HG03460 (cell line): Measurements from ENCODE around the gene RCHY1.
"Not testable (repeated sequence)": the region's sequence is repeated elsewhere in the genome, so short reads cannot be mapped to it uniquely, and the experiment has no call there.

Experiments
- ATAC-seq: cut with Tn5 transposase; IDR thresholded peaks from one replicate; pipeline ENCODE4 v1.9.1; 2021; ENCODE audit not compliant: unreplicated experiment

The RCHY1 gene

DNA sequence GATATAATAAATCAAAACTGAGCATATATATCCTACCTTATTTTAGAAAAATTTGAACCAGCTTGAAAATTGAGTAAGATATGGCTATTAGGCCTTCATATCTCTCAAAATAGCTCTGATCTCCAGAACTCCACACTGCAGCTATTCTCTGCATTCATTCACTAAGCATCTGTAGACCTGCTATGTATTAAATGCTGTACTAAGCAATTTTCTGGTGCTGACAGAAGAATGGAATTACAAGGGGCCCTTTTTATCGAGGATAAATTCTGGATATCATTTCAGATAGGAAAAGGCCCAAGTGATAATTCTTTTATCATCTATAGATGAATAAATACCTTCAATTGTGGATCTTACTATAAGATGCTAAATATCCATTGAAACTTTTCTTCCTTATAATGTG lies 1.9 kb upstream of the RCHY1 start:
- ATAC-seq: no peak

DNA sequence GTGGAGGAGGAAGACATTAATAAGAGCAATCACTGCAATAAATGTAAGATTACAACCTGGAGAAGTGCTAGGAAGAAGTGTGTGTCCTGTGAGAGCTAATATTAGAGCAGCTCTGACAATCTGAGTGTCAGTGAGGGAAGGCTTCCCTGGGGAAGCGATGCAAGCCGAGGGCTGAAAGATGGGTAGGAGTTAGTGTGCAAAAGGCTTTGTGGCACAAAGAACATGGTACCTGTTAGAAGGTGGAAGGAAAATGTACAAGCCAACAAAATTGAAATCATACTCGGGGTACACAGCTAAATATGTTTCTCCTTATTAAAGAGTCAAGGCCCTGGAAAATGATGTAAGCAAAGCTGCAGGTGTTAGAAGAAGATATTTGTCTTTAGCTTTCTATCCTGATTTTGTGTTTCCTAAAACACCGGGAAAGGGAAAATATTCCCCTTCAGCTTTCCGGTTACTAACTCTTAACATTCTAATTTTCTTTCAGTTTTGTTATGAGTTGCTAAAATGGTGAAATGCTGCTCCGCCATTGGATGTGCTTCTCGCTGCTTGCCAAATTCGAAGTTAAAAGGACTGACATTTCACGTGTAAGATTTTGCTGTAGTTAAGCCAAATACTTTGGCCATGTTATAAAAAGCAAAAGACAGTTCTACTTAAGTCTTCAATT lies 878 bp upstream of the RCHY1 start:
- no peak for ATAC-seq

DNA sequence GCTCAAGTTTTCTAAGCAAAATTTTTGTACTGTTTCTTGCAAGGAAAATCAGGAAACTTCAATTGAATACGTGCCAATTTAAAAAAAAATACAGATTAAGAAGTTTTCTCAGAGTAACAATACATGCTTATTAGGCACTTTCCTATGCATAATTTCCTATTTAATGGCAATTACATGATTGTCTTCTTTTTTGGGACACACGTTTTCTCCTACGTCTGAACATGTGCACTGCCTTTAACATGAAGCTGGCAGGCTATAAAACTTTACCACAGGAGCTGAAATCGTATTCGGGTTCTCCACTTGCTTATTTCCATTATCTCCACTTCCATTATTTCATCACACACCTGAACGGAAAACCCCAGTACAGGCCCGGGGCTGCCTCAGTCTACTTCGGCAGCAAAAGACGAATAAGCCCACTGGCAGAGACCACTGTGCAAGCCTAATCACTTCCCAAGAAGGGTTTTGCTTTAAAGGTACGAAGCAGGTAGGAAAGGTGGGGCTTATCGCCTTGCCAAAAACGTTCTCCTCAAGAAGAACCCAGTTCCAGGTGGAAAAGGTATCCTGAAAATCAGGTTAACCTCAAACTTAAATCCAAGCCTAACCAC lies 575 bp downstream of the RCHY1 start:
- ATAC-seq: no peak

DNA sequence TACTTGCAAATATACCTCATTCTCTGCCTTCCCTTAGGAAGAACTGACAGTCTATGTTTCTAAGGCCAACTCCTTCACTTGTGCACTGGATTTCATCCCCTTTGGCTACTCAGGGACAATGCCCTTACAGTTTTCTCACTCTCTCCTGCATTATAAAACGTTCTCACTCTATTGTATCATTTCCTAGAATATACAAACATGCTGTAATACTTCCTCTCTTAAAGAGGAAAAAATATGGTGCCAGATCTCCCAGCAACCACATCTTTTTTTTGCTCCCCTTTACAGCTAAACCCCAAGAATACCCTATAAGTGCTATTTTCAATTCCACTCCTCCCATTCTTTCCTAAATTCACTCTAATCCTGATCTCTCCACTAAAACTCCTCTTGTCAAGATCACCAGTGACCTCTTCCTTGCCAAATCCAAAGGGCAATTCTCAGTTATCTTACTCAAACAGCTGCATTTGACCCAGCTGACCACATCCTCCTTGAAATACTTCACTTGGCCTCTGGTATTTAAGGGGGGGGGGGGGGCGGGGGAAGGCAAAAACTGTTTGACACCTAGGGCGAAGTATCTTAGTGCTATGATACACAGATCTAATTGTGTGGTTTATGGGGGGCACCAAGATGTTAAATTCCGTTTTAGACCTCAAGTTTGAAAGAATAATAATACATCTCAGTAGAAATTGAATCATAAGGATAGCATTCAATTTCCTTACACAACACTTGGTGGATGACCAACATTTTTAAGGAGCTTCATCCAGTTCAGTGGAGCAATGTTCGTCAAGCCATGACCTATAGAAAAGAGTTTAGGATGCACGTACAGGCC lies 1.6 kb downstream of the RCHY1 start:
- ATAC-seq: no peak

DNA sequence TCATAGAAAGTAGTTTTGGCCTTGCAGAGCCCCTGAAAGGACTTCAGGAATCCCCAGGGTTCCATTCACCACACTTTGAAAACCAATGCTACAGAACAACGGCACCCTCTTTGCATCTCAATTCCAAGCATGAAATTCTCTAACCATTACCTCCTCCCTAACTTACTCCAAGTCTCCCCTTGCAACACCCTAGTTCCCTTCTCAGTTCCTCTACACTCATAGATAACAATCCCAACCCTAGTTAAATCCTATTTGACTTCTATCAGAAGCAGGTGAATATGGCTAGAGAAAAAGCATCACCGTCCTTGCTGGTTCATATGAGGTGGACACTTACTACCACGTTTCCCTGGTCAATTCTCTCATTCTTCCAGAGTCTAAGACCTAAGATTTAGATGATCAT lies 2.4 kb downstream of the RCHY1 start:
- no peak for ATAC-seq

DNA sequence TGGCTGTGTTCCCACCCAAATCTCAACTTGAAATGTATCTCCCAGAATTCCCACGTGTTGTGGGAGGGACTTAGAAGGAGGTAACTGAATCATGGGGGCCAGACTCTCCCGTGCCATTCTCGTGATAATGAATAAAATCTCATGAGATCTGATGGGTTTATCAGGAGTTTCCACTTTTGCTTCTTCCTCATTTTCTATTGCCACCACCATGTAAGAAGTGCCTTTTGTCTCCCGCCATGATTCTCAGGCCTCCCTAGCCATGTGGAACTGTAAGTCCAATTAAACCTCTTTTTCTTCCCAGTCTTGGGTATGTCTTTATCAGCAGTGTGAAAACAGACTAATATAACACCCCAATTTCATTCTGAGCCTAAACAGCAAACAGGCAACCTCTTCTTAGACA lies 4.6 kb downstream of the RCHY1 start:
- ATAC-seq: not testable (repeated sequence)

DNA sequence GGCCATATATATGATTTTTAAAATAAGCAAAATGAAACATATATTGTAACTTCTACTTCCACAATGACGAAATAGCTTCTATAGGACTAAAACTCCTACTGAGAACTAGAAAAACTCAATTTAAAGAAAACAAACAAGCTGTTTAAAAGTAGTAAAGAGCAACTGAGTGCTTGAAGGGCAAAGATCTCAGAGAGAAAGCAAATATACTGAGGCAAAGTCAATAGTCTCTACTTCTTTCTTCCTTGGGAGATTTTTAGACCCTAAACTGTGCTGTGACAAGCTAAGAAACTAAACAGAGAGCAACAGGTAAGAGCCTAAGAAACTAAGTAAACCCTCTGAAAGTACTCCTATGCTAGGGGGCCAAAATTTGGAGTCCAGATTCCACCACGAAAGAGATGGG lies 8.6 kb downstream of the RCHY1 start:
- no peak for ATAC-seq

DNA sequence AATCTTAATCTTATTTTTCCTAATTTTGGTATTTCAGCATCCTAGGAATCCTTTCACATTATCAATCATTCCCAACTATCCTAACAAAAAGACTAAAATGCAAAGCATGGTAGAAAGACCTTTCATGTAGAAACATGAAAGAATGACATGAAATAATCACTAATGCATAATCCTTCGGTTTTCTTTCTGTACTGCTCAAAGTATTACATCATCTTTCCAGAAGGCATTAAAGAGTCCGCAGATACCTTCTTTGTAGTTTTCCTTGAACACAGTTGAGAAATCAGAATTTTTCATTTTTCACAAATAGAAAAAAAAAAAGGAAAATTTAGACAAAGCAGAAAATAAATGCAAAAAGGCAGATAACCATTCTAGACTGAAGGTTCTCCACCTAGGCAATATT lies 11.5 kb downstream of the RCHY1 start:
- ATAC-seq: no peak

DNA sequence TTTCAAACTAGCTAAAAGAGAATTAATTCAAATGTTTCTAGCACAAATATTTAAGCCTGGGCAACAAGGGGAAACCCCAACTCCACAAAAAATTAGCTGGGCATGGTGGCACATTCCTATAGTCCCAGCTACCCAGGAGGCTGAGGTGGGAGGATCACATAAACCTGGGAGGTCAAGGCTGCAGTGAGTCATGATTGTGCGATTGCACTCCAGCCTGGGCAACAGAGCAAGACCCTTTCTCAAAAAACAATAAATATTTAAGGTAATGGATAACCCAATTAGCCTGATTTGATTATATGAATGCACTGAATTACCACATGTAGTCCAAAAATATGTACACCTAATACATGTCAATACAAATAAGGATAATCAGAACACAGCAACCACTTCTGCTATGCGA lies 14.3 kb downstream of the RCHY1 start:
- ATAC-seq: no peak

DNA sequence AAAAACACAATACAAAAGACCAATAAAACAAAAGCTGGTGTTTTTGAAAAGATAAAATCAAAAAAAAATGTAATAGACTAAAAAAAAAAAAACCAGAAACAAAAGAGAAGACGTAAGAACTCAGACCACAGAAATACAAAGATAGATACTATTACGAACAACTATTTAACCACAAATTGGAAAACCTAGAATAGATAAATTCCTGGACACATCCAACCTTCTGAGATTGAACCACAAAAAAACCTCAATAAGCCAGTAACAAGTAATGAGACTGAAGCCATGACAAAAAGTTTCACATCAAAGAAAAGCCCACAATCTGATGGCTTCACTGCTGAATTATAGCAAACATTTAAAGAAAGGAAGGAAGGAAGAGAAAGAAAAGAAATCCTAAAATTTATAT lies 16.2 kb downstream of the RCHY1 start:
- no peak for ATAC-seq

DNA sequence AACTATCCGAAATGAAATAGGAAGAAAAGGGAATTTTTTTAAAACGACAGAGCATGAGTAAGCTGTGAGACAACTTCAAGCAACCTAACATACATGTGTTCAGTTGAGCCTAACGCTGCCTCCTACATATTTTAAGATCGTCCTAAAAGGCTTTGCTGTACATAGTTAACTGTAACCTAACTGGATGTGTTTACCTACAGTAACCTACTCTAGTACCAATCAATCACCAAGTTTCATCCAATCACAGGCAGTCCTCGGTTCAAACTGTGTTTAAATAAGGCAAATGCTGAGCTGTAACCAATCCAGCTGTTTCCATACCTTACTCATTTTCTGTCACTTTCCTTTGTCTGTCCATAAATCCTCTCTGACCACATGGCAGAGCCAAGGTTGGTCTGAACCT lies 17.1 kb downstream of the RCHY1 start:
- ATAC-seq: no peak

DNA sequence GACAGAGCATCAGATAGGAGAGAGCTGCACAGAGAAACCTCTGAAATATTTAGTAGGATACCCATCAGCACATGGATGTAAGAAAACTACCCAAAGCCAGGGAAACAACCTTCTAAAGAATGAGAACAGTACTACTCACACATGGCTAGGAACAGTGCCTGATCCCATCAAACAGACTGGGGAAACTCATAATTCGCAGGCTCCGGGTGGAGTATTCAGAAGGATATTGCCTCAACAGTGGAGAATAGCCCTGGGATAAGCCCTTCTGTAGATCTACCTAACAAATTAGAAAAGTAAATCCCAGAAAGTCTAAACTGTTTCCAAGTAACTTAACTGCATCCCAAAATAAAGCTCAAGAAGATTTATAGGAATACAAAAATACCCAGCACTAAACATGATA lies 17.8 kb downstream of the RCHY1 start:
- ATAC-seq: no peak

DNA sequence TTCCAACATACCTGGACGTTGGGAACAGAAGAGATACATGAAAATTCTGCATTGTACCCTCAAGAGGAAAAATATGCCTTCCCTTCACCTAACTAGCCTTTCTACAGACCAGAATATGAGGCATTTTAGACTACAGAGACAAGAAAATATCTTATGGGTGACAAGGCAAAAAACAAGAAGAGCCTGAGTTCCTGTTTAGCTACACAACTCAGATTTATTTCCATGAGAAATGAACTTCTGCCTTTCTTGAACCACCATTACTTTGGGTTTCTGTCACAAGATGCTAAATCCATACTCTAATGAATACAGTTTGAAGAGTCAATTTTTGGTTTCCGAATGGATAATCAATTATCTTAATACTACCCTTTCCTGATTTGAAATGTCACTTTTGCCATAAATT lies 18.7 kb downstream of the RCHY1 start:
- ATAC-seq: no peak

DNA sequence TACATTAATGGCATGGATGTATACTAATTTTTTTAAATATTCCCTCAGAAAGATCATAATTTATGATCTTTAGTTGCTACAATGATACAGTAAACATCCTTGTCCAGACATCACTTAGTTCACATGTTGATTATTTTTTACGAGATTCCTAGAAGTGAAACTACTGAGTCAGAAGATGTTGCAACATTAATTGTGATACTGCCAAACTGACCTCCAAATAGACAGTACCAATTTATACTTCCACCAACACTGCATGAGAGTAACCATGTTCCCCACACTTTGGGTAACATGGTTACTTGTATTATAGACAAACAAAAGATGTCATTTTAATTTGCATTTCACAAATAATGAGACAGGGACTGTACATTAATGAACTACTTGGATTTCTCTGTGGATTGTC lies 19.6 kb downstream of the RCHY1 start:
- ATAC-seq: no peak

DNA sequence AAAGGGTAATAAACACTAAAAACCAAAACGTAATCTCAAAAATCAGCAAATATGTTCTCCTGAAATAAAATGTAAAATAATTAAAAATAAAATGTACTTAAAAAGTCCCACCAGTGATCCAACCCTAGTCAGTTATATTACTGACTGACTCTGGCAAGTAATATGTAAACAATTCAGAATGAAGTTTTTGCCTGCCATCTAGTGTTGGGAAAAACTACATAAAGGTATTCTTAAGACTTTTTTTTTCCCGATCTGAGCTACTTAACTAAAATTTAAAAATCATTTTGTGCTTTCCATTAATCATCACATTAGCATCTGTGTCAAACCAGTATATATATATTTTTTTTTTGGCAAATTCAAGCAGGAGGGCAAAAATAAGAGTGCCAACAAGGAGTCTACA lies 24.0 kb downstream of the RCHY1 start:
- ATAC-seq: no peak

DNA sequence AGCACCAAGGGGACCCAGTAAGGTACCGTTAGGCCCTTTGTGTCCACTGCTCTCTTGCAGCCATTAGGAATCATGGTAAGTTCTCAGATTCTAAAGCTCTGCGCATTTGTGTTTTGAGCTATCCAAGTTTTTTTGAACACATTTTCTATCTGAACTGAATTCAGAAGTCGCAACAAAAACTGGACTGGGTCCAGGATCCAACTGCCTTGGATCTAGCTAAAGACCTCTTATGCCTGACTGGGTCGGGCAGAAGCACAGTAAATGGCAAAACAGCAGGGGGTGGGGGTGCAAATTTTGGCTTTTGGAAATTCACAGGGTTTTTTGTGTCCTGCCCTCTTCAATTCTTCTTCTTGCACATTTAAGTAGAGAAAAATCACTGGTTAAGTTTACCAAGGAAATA lies 30.0 kb downstream of the RCHY1 start:
- no peak for ATAC-seq

DNA sequence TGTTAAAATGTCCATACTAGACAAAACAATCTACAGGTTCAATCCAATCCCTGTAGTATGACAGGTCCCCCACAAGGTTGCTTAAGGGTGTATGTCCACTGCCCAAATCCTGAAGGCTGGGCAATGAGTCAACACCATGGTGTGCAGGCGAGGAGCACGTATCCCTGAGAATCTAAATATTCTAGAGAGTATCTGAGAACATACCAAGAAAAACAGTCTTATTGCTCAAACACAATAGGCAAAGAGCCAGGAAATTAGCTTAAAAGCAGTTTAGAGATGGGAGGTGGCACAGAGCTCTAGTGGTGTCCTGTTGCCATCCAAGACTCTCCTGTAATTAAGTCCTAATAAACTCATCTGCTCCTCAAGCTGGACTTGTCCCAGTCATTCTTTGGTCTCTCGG lies 37.0 kb downstream of the RCHY1 start:
- ATAC-seq: no peak

DNA sequence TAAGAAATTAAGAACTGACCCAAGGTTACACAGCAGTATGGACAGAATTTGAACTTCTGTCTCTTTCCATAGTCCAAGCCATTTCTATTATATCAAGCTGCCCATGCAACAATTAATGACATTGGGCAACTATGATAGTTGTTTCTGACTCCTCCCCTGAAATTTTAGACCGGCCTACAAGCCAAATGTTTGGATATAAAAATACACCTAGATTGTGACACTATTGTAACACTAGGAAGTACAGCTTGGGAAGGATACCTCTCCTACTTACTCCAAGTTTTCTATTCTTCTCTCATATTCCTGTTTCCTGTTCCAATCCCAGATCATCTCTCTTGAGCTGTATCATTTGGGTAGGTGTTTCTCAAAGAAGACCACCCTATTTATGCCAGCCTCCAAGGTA lies 43.5 kb downstream of the RCHY1 start:
- ATAC-seq: no peak

DNA sequence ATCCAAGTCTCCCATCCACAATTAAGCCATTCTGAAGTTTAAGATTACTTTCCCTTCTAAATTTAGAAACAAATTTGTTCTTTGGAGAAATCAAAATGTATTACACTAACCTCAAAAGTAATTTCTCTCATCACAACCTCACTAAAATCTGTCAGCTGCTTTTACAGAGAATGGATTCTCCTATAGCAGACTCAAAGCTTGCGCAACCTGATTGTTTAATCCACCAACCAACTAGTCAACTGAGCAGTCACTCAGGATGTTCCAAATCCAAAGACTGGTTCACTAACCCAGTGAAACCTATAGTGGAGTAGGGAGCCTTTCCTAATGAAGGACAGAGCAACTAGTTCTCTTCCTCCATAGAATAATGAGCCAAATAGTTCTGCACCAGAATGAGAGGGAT lies 44.3 kb downstream of the RCHY1 start:
- no peak for ATAC-seq

DNA sequence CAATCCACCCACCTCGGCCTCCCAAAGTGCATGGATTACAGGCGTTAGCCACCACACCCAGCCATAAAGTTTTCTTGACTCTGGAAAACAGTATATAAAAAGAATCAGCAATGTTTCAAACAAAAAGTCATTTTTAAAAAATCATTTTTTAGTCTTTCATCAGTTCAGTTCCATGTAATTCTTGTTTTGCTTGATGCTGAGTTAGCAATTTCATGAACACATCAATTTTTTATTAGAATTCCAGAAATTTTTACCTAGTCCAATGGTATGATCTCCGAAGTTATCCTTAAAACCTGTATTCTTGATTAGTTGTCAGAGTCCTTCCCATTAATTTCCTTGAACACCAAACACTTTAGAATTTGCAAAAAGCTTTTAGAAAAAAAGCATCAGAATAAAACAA lies 56.8 kb downstream of the RCHY1 start:
- no peak for ATAC-seq

DNA sequence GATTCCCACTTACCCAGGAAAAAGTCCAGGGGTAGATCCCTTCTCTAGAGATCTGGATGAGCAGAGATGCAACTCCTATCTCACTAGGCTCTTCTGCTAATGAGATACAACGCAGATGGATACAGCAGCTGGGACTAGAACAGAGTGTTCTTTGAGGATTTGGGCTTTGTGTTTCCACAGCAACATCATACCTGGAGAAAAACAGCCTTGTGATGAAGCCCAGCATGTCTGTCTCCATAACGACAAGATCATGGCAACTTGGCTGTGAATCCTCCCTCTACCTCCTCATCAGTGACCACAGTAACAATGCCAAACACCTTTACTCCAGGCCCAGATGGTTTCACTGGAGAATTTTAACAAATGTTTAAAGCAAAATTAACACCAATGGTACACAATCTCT lies 80.1 kb downstream of the RCHY1 start:
- ATAC-seq: no peak

DNA sequence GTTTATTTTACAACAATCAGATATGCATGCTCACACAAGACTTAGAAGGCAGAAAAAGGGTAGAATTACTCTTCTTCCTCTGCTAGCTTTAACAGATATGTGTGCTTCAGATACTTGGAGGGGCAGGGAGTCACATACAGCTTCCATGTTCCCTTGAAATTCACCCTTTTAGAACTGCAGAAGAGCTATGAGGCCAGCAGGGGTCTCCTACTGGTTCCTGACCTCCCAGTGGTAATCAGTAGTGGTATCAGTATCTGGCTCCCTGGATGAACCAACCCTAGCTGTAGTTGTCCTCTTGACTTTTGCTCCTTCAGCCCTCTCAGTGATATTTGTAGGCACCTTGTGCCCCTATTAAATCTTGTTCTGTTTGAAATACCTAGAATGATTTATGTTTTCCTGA lies 81.5 kb downstream of the RCHY1 start:
- no peak for ATAC-seq
